Omental fat pad (tissue), 4 donors: Measurements from ENCODE around the gene HNRNPUL1. TPM values are rescaled to one million over a fixed set of nuclear protein-coding genes. Genes with fewer than 3 reads are reported as not detected.

ENCODE experiments used
- ATAC-seq: fragments of 150-250 bp; one replicate; pipeline ENCODE4 v1.9.1; 2016; ENCODE audit warnings: mild to moderate bottlenecking, moderate library complexity; ENCODE audit not compliant: low FRiP score
- DNase-seq: peaks from one replicate; pipeline ENCODE4 v3.0.0-alpha.2; 2019; ENCODE audit warnings: low spot score
- CTCF ChIP-seq, 3 donors: fragments of 450-650 bp; IDR thresholded peaks; one replicate each; pipeline ENCODE4 v1.5.1; 2016 to 2017; ENCODE audit warnings: antibody characterized with exemption in 3 of 3, mild to moderate bottlenecking in 3 of 3, moderate library complexity in 2 of 3
- total RNA-seq, 4 donors: library from RNA; depleted of rRNA; stranded (reverse); fragments of >200 nt; gene quantifications; one replicate each; pipeline ENCODE4 v1.1.0, GENCODE V29; 2016

The HNRNPUL1 gene
- total RNA-seq, 4 donors from 2014 or later, result 92.5 to 173 (median 117) TPM

- DNase-seq (no peak), ATAC-seq (no peak)
- TF ChIP-seq CTCF (IDR thresholded peaks at IDR 0.05), result no peak
Observed at GRCh38 chr19:41235480-41235879, 28.7 kb upstream of the HNRNPUL1 start.

GRCh38 chr19:41238244-41238643 is 25.9 kb upstream of the HNRNPUL1 start:
- TF ChIP-seq CTCF (IDR thresholded peaks at IDR 0.05), result no peak
- no peak for ATAC-seq
- DNase-seq, result no peak

DNA sequence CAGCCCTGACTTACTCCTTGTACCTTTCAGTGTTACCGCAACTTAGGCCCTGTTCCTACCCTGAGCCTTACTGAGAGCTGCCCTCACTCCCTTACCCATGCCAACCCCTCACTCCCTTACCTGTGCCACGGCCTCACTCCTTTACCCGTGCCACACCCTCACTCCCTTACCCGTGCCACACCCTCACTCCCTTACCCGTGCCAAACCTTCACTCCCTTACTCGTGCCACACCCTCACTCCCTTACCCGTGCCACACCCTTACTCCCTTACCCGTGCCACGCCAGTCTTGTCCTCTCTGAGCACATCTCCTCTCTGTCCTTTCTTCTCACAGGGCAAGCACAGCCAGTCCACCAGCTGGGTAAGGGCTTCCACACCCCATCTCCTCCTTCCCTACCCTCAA is 24.8 kb upstream of the HNRNPUL1 start:
- TF ChIP-seq CTCF (IDR thresholded peaks at IDR 0.05), result no peak
- no peak for DNase-seq
- no peak for ATAC-seq

GRCh38 chr19:41239961-41240574 is 24.1 kb upstream of the HNRNPUL1 start:
- TF ChIP-seq CTCF (IDR thresholded peaks at IDR 0.05), result no peak
- DNase-seq (no peak), ATAC-seq (no peak)

DNA sequence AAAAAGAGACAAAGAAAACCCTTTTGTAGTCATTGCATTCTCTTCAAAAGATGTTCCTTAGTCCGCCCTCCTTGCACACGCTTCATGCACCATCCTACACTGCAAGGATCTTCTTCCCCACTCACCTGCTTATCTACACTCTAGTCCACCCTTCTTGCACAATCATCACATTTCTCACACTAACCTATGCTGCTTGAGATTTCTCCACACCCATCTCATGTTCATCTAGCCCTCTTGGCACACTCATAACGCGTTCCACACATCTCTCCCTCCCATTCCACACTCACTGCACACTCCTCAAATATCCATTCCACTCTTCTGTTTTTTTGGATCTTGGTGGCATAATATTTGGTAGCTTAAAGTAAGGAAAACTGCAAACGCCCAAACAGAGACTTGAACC is 22.3 kb upstream of the HNRNPUL1 start:
- DNase-seq (no peak), ATAC-seq (no peak)
- TF ChIP-seq CTCF (IDR thresholded peaks at IDR 0.05), result no peak

DNA sequence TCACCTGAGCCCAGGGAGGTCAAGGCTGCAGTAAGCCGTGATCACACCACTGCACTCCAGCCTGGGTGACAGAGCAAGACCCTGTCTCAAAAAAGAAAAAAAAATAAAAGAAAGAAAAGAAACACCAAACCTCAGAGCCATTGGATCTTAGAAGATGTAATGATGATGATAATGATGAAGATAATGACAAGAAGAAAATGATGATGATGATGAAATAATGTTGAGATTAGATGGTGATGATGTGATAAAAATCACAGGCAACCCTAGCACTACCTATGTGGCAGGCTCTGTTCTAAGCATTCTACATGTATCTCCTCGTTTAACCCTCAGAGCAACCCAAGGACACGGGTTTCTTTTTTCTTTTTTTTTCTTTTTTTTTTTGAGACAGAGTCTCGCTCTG is 20.1 kb upstream of the HNRNPUL1 start:
- TF ChIP-seq CTCF (IDR thresholded peaks at IDR 0.05), result no peak
- DNase-seq, result no peak
- no peak for ATAC-seq

DNA sequence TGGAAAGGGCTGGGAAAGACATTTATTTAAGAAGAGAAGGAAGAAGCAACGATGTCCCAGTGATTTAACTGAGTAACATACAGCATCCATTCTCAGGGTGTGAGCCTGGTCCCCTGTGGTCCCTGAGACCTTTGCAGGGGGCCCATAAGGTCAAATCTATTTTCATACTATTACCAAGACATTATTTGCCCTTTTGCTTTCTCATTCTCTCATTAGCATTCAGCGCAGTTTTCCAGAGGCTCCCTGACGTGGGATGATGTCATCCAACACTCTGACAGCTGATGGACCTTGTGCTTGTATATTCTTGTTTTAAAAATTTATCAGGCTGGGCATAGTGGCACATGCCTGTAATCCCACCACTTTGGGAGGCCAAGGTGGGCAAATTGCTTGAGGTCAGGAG is 18.3 kb upstream of the HNRNPUL1 start:
- TF ChIP-seq CTCF (IDR thresholded peaks at IDR 0.05), result no peak
- DNase-seq, result no peak
- no peak for ATAC-seq
